DOHH2 (cell line): ENCODE results near the gene ECT2.

ENCODE experiments used
- H3F3A ChIP-seq: fragments of 200-600 bp; sonication (generic), shearing (Covaris generic); 2 replicates; pipeline ENCODE4 v1.6.0; 2016; ENCODE audit warnings: antibody characterized with exemption, mild to moderate bottlenecking; ENCODE audit not compliant: control insufficient read depth, insufficient read depth
- H3K27ac ChIP-seq: fragments of 200-600 bp; sonication (generic); 2 replicates; pipeline ENCODE4 v1.5.1; 2014; ENCODE audit warnings: low read depth, mild to moderate bottlenecking, low read length, moderate library complexity
- H3K27me3 ChIP-seq: fragments of 200-600 bp; sonication (generic); 2 replicates; pipeline ENCODE4 v1.6.1; 2014; ENCODE audit warnings: mild to moderate bottlenecking, low read length, mixed read lengths; ENCODE audit not compliant: control insufficient read depth
- H3K36me3 ChIP-seq: fragments of 200-600 bp; sonication (generic); 2 replicates; pipeline ENCODE4 v1.6.1; 2014; ENCODE audit warnings: mild to moderate bottlenecking, low read length, moderate library complexity, mixed read lengths; ENCODE audit not compliant: control insufficient read depth
- H3K4me1 ChIP-seq: fragments of 200-600 bp; sonication (generic); 2 replicates; pipeline ENCODE4 v1.6.1; 2014; ENCODE audit warnings: mild to moderate bottlenecking, low read length, mixed read lengths; ENCODE audit not compliant: control insufficient read depth
- H3K4me2 ChIP-seq: fragments of 200-600 bp; sonication (generic); 2 replicates; pipeline ENCODE4 v1.6.0; 2014; ENCODE audit warnings: mild to moderate bottlenecking, low read length, moderate library complexity
- H3K4me3 ChIP-seq: fragments of 200-600 bp; sonication (generic); 2 replicates; pipeline ENCODE4 v1.5.1; 2014; ENCODE audit warnings: mild to moderate bottlenecking, low read length, mixed read lengths
- H3K79me2 ChIP-seq: fragments of 200-600 bp; sonication (generic); 2 replicates; pipeline ENCODE4 v1.6.1; 2014; ENCODE audit warnings: mild to moderate bottlenecking, low read length, mixed read lengths; ENCODE audit not compliant: control insufficient read depth
- H3K9me2 ChIP-seq: fragments of 200-600 bp; sonication (generic); replicated peaks from 2 replicates; pipeline ENCODE4 v1.6.1; 2014; ENCODE audit warnings: mild to moderate bottlenecking, low read length, mixed read lengths; ENCODE audit not compliant: control insufficient read depth
- H3K9me3 ChIP-seq: fragments of 200-600 bp; sonication (generic); 2 replicates; pipeline ENCODE4 v1.6.1; 2014; ENCODE audit warnings: antibody characterized with exemption, low read length, mixed read lengths; ENCODE audit not compliant: control insufficient read depth, insufficient read depth
- H4K20me1 ChIP-seq: fragments of 200-600 bp; sonication (generic); 2 replicates; pipeline ENCODE4 v1.6.0; 2014; ENCODE audit warnings: low read depth, mild to moderate bottlenecking, antibody characterized with exemption, low read length, moderate library complexity; ENCODE audit not compliant: control insufficient read depth, insufficient read depth
- CTCF ChIP-seq: fragments of 200-600 bp; sonication (generic); IDR thresholded peaks from one replicate; pipeline ENCODE4 v1.5.1; 2014; ENCODE audit warnings: antibody characterized with exemption, mild to moderate bottlenecking, low read depth, low read length; ENCODE audit not compliant: poor library complexity, severe bottlenecking
- EZH2phosphoT487 ChIP-seq: fragments of 200-600 bp; sonication (generic); IDR thresholded peaks from 2 replicates; pipeline ENCODE4 v1.6.1; 2017; ENCODE audit warnings: borderline replicate concordance, mild to moderate bottlenecking, antibody characterized with exemption, low read length, moderate library complexity, mixed read lengths

ECT2 gene

GRCh38 chr3:172750368-172751174, at the start of gene ECT2:
ECT2 (plus strand) TSS chr3:172750726; CDS start chr3:172754531, 3,805 bp downstream.
- Histone ChIP-seq H3K9me2 (no peaks in the 10 kb centered on the region), H3K4me1 (peaks cover 24% of the 10 kb centered on the region), H3K27me3 (0 out of 2 replicates have a peak, but pooled peaks cover 1% of the 10 kb centered on the region), H3F3A (no peaks in the 10 kb centered on the region), H3K27ac (peak within 1 kb of the TSS; percentile 77), H3K36me3 (peaks cover 42% of the 10 kb centered on the region), H3K4me2 (peak within 1 kb of the TSS; percentile 76), H3K4me3 (peak within 1 kb of the TSS; percentile 95), H3K9me3 (no peaks in the 10 kb centered on the region), H4K20me1 (no peaks in the 10 kb centered on the region), H3K79me2 (peaks cover 49% of the 10 kb centered on the region)
- peak; percentile 65 for TF ChIP-seq CTCF
- no peak for TF ChIP-seq EZH2phosphoT487

- TF ChIP-seq EZH2phosphoT487 (no peak), CTCF (no peak)
- Histone ChIP-seq H3K4me3 (no peak overlapping the region), H3K36me3 (no peaks in the 10 kb centered on the region), H3K79me2 (0 out of 2 replicates have a peak, but pooled peaks cover 5% of the 10 kb centered on the region), H3K4me1 (no peaks in the 10 kb centered on the region), H3F3A (no peaks in the 10 kb centered on the region), H4K20me1 (0 out of 2 replicates have a peak, but pooled peaks cover 3% of the 10 kb centered on the region), H3K4me2 (no peak overlapping the region), H3K9me3 (no peaks in the 10 kb centered on the region), H3K9me2 (no peaks in the 10 kb centered on the region), H3K27me3 (no peaks in the 10 kb centered on the region), H3K27ac (no peak overlapping the region)
Measured at GRCh38 chr3:172700936-172701455, 49.5 kb upstream of the ECT2 start.

GRCh38 chr3:172701751-172702150, 48.8 kb upstream of the ECT2 start:
- TF ChIP-seq EZH2phosphoT487 (no peak), CTCF (no peak)
- Histone ChIP-seq H3K4me3 (no peak overlapping the region), H3F3A (no peaks in the 10 kb centered on the region), H3K4me2 (no peak overlapping the region), H3K9me2 (no peaks in the 10 kb centered on the region), H3K4me1 (no peaks in the 10 kb centered on the region), H3K27ac (no peak overlapping the region), H3K27me3 (no peaks in the 10 kb centered on the region), H3K79me2 (0 out of 2 replicates have a peak, but pooled peaks cover 5% of the 10 kb centered on the region), H3K9me3 (no peaks in the 10 kb centered on the region), H4K20me1 (0 out of 2 replicates have a peak, but pooled peaks cover 3% of the 10 kb centered on the region), H3K36me3 (no peaks in the 10 kb centered on the region)
